NCI-H748 treated with DMSO at 0.1 percent for 48 hours (cell line): ENCODE data around the gene POLD2.
A peak's percentile ranks its signal among the peaks of the same experiment; 100 is the strongest.

Source experiments
- DNase-seq: peaks from one replicate; lab custom pipeline; 2025; lab: John Stamatoyannopoulos, UW

Gene POLD2

GRCh38 chr7:44101303-44101965 is 21.9 kb downstream of the POLD2 start:
- no peak for DNase-seq

GRCh38 chr7:44100458-44101302 is 22.7 kb downstream of the POLD2 start:
- no peak for DNase-seq

- DNase-seq, result no peak
Observed at GRCh38 chr7:44099669-44100068, 23.7 kb downstream of the POLD2 start.

- DNase-seq, result no peak
Observed at GRCh38 chr7:44098092-44099068, 25.0 kb downstream of the POLD2 start.

GRCh38 chr7:44097064-44097932 is 26.1 kb downstream of the POLD2 start:
- DNase-seq, result no peak

- no peak for DNase-seq
Observed at GRCh38 chr7:44096326-44096881, 26.9 kb downstream of the POLD2 start.

- no peak for DNase-seq
Observed at GRCh38 chr7:44095781-44096180, 27.6 kb downstream of the POLD2 start.

- DNase-seq, result no peak
Observed at GRCh38 chr7:44094883-44095592, 28.3 kb downstream of the POLD2 start.

- no peak for DNase-seq
Observed at GRCh38 chr7:44094365-44094764, 29.0 kb downstream of the POLD2 start.

- DNase-seq, result no peak
Observed at GRCh38 chr7:44093102-44093641, 30.2 kb downstream of the POLD2 start.

- no peak for DNase-seq
Observed at GRCh38 chr7:44087911-44088838, 35.2 kb downstream of the POLD2 start.

GRCh38 chr7:44086627-44087026 is 36.7 kb downstream of the POLD2 start:
- no peak for DNase-seq

GRCh38 chr7:44085546-44085945 is 37.8 kb downstream of the POLD2 start:
- DNase-seq, result no peak

- DNase-seq, result no peak
Observed at GRCh38 chr7:44084701-44085100, 38.6 kb downstream of the POLD2 start.

- no peak for DNase-seq
Observed at GRCh38 chr7:44083796-44084195, 39.6 kb downstream of the POLD2 start.

GRCh38 chr7:44082541-44083207 is 40.7 kb downstream of the POLD2 start:
- peak; percentile 96 for DNase-seq

- no peak for DNase-seq
Observed at GRCh38 chr7:44081266-44081748, 42.0 kb downstream of the POLD2 start.

GRCh38 chr7:44080686-44081265 is 42.6 kb downstream of the POLD2 start:
- DNase-seq, result no peak
